IMR-90 (cell line): ENCODE results near the gene DYNLRB2. TPM values are rescaled to one million over a fixed set of nuclear protein-coding genes. Genes with fewer than 3 reads are reported as not detected.

ENCODE experiments used
- ATAC-seq: fragments of 200-7000 bp; cut with Tn5 transposase; 2 replicates; pipeline ENCODE4 v1.9.1; 2020; ENCODE audit warnings: low read depth, mild to moderate bottlenecking, moderate library complexity
- BruUV-seq: library from RNA; stranded (reverse); fragments of 400-500 nt; replicated peaks from 2 replicates; lab custom pipeline; 2021; lab: Mats Ljungman, UMichigan
- CTCF ChIA-PET: fragments of 300-600 bp; formaldehyde crosslinking; extraction: SDS; loops from one replicate; lab custom pipeline; 2021; ENCODE audit warnings: antibody characterized with exemption; lab: Yijun Ruan, JAX
- POLR2A ChIA-PET: fragments of 300-600 bp; sonication (Branson Sonifier 250); formaldehyde crosslinking; loops from one replicate; lab custom pipeline; 2022; ENCODE audit warnings: antibody characterized with exemption; ENCODE audit not compliant: unreplicated experiment; lab: Charles Lee
- DNase-seq: peaks from one replicate; pipeline ENCODE4 v3.0.0; 2013
- H2AFZ ChIP-seq: replicated peaks from 2 replicates; pipeline ENCODE3; 2013; ENCODE audit warnings: low read length, mild to moderate bottlenecking; ENCODE audit not compliant: poor library complexity
- H2AK5ac ChIP-seq: 2 replicates; pipeline ENCODE4 v1.6.1; 2013; ENCODE audit warnings: low read depth, low read length, inconsistent platforms
- H2AK9ac ChIP-seq: replicated peaks from 2 replicates; pipeline ENCODE3; 2013; ENCODE audit warnings: mild to moderate bottlenecking, low read depth, low read length, moderate library complexity; ENCODE audit not compliant: poor library complexity
- H2BK120ac ChIP-seq: 2 replicates; pipeline ENCODE4 v1.6.1; 2013; ENCODE audit warnings: low read depth, low read length, inconsistent platforms
- H2BK15ac ChIP-seq: 3 replicates; pipeline ENCODE4 v1.6.1; 2013; ENCODE audit warnings: low read depth, low read length, inconsistent platforms
- H2BK20ac ChIP-seq: 2 replicates; pipeline ENCODE4 v1.6.1; 2013; ENCODE audit warnings: low read depth, mild to moderate bottlenecking, inconsistent platforms, low read length, moderate library complexity
- H2BK5ac ChIP-seq: 2 replicates; pipeline ENCODE4 v1.6.1; 2013; ENCODE audit warnings: mild to moderate bottlenecking, low read depth, low read length, inconsistent platforms; ENCODE audit not compliant: poor library complexity, severe bottlenecking
- H3K14ac ChIP-seq: replicated peaks from 2 replicates; pipeline ENCODE4 v1.6.1; 2013; ENCODE audit warnings: low read depth, low read length, inconsistent platforms
- H3K18ac ChIP-seq: 2 replicates; pipeline ENCODE4 v1.6.1; 2013; ENCODE audit warnings: low read depth, low read length, control low read depth
- H3K23ac ChIP-seq: 2 replicates; pipeline ENCODE4 v1.6.1; 2013; ENCODE audit warnings: low read depth, low read length, inconsistent platforms
- H3K27ac ChIP-seq: 2 replicates; pipeline ENCODE4 v1.5.1; 2013; ENCODE audit warnings: mild to moderate bottlenecking, control low read depth, low read length; ENCODE audit not compliant: insufficient read depth
- H3K27me3 ChIP-seq: 2 replicates; pipeline ENCODE4 v1.6.1; 2013; ENCODE audit warnings: low read length; ENCODE audit not compliant: control insufficient read depth, insufficient read depth
- H3K36me3 ChIP-seq: 2 replicates; pipeline ENCODE4 v1.6.1; 2013; ENCODE audit warnings: low read length, mixed read lengths; ENCODE audit not compliant: control insufficient read depth, insufficient read depth
- H3K4ac ChIP-seq: 2 replicates; pipeline ENCODE4 v1.6.1; 2013; ENCODE audit warnings: low read depth, low read length, inconsistent platforms
- H3K4me1 ChIP-seq: 2 replicates; pipeline ENCODE4 v1.6.1; 2013; ENCODE audit warnings: low read length, mixed read lengths; ENCODE audit not compliant: control insufficient read depth, insufficient read depth
- H3K4me2 ChIP-seq: 2 replicates; pipeline ENCODE4 v1.6.1; 2013; ENCODE audit warnings: low read depth, mild to moderate bottlenecking, control low read depth, low read length, moderate library complexity
- H3K4me3 ChIP-seq: 2 replicates; pipeline ENCODE4 v1.5.1; 2013; ENCODE audit warnings: low read depth, mild to moderate bottlenecking, control low read depth, low read length, moderate library complexity; ENCODE audit not compliant: insufficient read depth
- H3K56ac ChIP-seq: 2 replicates; pipeline ENCODE4 v1.6.1; 2013; ENCODE audit warnings: low read length, inconsistent platforms; ENCODE audit not compliant: insufficient read depth; ENCODE audit errors: extremely low read depth
- H3K79me1 ChIP-seq, 2 experiments: 2 replicates each; pipeline ENCODE4 v1.6.1; 2013; ENCODE audit warnings: low read length in 2 of 2, inconsistent platforms in 1 of 2, low read depth in 1 of 2
- H3K9ac ChIP-seq: 2 replicates; pipeline ENCODE4 v1.6.1; 2013; ENCODE audit warnings: low read depth, low read length, control low read depth
- H3K9me1 ChIP-seq: 2 replicates; pipeline ENCODE4 v1.6.1; 2013; ENCODE audit warnings: low read length, inconsistent platforms; ENCODE audit not compliant: insufficient read depth
- H3K9me3 ChIP-seq: 2 replicates; pipeline ENCODE4 v1.6.1; 2013; ENCODE audit warnings: low read length; ENCODE audit not compliant: control insufficient read depth, insufficient read depth
- H4K20me1 ChIP-seq: 2 replicates; pipeline ENCODE4 v1.6.1; 2013; ENCODE audit warnings: low read length, inconsistent platforms; ENCODE audit not compliant: insufficient read depth
- H4K5ac ChIP-seq: 2 replicates; pipeline ENCODE4 v1.6.1; 2013; ENCODE audit warnings: mild to moderate bottlenecking, low read depth, low read length, control low read depth
- H4K8ac ChIP-seq, 2 experiments: 2 replicates each; pipeline ENCODE4 v1.6.1; 2013; ENCODE audit warnings: low read depth in 2 of 2, low read length in 2 of 2, control low read depth in 1 of 2, inconsistent platforms in 1 of 2
- H4K91ac ChIP-seq: 2 replicates; pipeline ENCODE4 v1.6.1; 2013; ENCODE audit warnings: low read depth, low read length, inconsistent platforms; ENCODE audit not compliant: insufficient read depth
- CHD1 ChIP-seq: IDR thresholded peaks from 2 replicates; pipeline ENCODE4 v1.6.1; 2012; ENCODE audit warnings: low read depth, low read length, improper control_type of control experiment
- MAFK ChIP-seq: IDR thresholded peaks from 2 replicates; pipeline ENCODE4 v1.6.1; 2012; ENCODE audit warnings: low read depth, low read length, improper control_type of control experiment
- MXI1 ChIP-seq: IDR thresholded peaks from 2 replicates; pipeline ENCODE4 v1.6.1; 2012; ENCODE audit warnings: low read depth, mild to moderate bottlenecking, low read length, moderate library complexity, borderline replicate concordance
- NFE2L2 ChIP-seq: fragments of 150-350 bp; IDR thresholded peaks from 2 replicates; pipeline ENCODE4 v1.6.1; 2016; ENCODE audit warnings: low read depth, mild to moderate bottlenecking, low read length
- SMC3 ChIP-seq: fragments of 150-350 bp; IDR thresholded peaks from 2 replicates; pipeline ENCODE4 v1.6.1; 2016; ENCODE audit warnings: low read depth, mild to moderate bottlenecking, antibody characterized with exemption, low read length, moderate library complexity
- WGBS, 2 experiments: methylation state at CpG; one replicate each; pipeline versions ENCODE4 v1.1.5 to v1.1.7; 2013; ENCODE audit warnings: missing lambda C conversion rate in 2 of 2; ENCODE audit not compliant: insufficient read length in 1 of 2; ENCODE audit errors: extremely low coverage in 2 of 2; 5-methylcytosine and 5-hydroxymethylcytosine counted together
- dilution Hi-C: fragments of 300-500 bp; cut with HindIII; formaldehyde crosslinking; loops from one replicate; pipeline ENCODE4 v1.14.3; 2018; ENCODE audit warnings: low sequenced_read_pairs; ENCODE audit not compliant: unreplicated experiment
- in situ Hi-C: fragments of 300-500 bp; cut with MboI; formaldehyde crosslinking; loops from 3 replicates; pipeline ENCODE4 v1.14.3; 2019; ENCODE audit warnings: low sequenced_read_pairs, inconsistent platforms, mixed read lengths
- intact Hi-C: fragments of 100-400 bp; cut with micrococcal nuclease; formaldehyde crosslinking; loops from 2 replicates; pipeline ENCODE4 v1.10.0; 2022
- polyA plus RNA-seq, 3 experiments: library from polyadenylated mRNA; depleted of rRNA; stranded (reverse); fragments of >200 nt; gene quantifications; 2 replicates each; pipeline ENCODE4 v1.2.3, GENCODE V29; 2012; ENCODE audit warnings: low replicate concordance in 1 of 3
- total RNA-seq: library from RNA; depleted of rRNA; stranded (reverse); fragments of >200 nt; gene quantifications from 2 replicates; pipeline ENCODE4 v1.2.3, GENCODE V29; 2012
- TF ChIP-seq, protein P1 (sequence below): fragments of 150-350 bp; IDR thresholded peaks from 2 replicates; pipeline ENCODE4 v1.6.1; 2017; ENCODE audit warnings: mild to moderate bottlenecking, antibody characterized with exemption, low read length, low read depth
- TF ChIP-seq, protein P2 (sequence below): conservative IDR thresholded peaks from 2 replicates; pipeline ENCODE4 v1.5.1; 2012; ENCODE audit warnings: mild to moderate bottlenecking, low read depth, low read length, improper control_type of control experiment

DYNLRB2 gene
- total and polyA plus RNA-seq, 2 of the 4 experiments (the other 2 are of a cell fraction): not detected

DNA sequence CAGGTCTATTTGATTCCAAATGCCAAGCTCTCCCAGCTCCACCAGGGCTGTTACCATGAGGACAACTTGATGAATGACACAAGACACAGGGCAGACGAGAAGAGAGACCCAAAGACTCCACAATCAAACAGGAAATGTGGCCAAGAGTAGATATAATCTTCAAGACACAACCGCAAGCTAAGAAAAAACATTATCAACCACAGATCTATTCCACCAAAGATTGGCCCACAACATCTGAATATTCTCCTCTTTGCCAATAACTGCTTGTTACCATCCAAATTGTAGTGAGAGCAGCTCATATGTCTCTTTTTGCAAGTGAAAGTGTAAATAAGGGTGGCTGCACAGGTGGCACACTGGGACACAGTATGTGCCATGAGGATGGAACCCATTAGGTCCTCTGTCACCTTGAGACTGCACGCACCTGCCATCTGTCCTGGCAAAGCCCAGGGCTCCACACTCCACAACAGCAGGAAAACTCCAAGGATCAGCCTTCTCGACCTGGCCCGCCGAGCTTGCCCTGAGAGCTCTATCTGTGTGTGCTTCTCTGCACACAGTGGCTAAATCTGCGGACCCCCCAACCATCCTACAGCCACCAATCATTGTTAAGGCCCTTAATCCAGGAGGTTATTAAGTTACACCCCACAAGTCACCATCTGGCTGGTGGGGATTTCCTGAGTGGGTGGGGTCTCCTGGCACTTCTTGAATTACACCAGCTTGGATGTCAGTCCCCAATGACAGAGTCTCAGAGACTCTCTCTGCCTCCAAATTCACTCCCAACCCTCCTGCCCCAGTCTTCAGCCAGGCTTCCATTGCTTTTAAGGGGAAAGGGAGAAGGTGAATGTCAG lies 50.5 kb downstream of the DYNLRB2 start:
- Histone ChIP-seq H2AK5ac (no peak overlapping the region), H2AFZ (no peak overlapping the region), H3K18ac (no peak overlapping the region), H3K23ac (no peak overlapping the region), H3K9me3 (0 out of 2 replicates have a peak, but pooled peaks cover 1% of the 10 kb centered on the region), H2BK15ac (no peak overlapping the region), H3K14ac (no peak overlapping the region), H3K9ac (no peak overlapping the region), H4K5ac (no peak overlapping the region), H3K4me3 (no peak overlapping the region), H3K9me1 (no peaks in the 10 kb centered on the region), H2AK9ac (no peak overlapping the region), H4K8ac (no peak overlapping the region), H4K20me1 (no peaks in the 10 kb centered on the region), H3K4me2 (no peak overlapping the region), H3K56ac (no peak overlapping the region), H3K4me1 (no peaks in the 10 kb centered on the region), H3K36me3 (no peaks in the 10 kb centered on the region), H3K27ac (no peak overlapping the region), H2BK20ac (no peak overlapping the region), H2BK120ac (no peak overlapping the region), H3K4ac (no peak overlapping the region), H3K79me1 (no peaks in the 10 kb centered on the region), H4K91ac (no peak overlapping the region), H3K27me3 (no peaks in the 10 kb centered on the region), H2BK5ac (no peak overlapping the region)
- WGBS, 2 experiments: no CpG with 5 or more reads among the region's 7 CpGs
- ATAC-seq: no peak
- in situ Hi-C loops: no loop called here
- dilution Hi-C loops: no loop called here
- TF ChIP-seq, protein P1, sequence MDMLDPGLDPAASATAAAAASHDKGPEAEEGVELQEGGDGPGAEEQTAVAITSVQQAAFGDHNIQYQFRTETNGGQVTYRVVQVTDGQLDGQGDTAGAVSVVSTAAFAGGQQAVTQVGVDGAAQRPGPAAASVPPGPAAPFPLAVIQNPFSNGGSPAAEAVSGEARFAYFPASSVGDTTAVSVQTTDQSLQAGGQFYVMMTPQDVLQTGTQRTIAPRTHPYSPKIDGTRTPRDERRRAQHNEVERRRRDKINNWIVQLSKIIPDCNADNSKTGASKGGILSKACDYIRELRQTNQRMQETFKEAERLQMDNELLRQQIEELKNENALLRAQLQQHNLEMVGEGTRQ: no peak
- TF ChIP-seq, protein P2, sequence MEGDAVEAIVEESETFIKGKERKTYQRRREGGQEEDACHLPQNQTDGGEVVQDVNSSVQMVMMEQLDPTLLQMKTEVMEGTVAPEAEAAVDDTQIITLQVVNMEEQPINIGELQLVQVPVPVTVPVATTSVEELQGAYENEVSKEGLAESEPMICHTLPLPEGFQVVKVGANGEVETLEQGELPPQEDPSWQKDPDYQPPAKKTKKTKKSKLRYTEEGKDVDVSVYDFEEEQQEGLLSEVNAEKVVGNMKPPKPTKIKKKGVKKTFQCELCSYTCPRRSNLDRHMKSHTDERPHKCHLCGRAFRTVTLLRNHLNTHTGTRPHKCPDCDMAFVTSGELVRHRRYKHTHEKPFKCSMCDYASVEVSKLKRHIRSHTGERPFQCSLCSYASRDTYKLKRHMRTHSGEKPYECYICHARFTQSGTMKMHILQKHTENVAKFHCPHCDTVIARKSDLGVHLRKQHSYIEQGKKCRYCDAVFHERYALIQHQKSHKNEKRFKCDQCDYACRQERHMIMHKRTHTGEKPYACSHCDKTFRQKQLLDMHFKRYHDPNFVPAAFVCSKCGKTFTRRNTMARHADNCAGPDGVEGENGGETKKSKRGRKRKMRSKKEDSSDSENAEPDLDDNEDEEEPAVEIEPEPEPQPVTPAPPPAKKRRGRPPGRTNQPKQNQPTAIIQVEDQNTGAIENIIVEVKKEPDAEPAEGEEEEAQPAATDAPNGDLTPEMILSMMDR: no peak
- TF ChIP-seq MAFK: no peak
- TF ChIP-seq SMC3: no peak
- no peak for TF ChIP-seq MXI1
- TF ChIP-seq NFE2L2: no peak
- no peak for TF ChIP-seq CHD1
- no TSS peak for BruUV-seq
- POLR2A ChIA-PET: no interaction called here
- DNase-seq: no peak
- CTCF ChIA-PET: no interaction called here
- intact Hi-C loops: no loop called here
